ENCODE measurements around the gene CACNA1B. TPM values are rescaled to one million over a fixed set of nuclear protein-coding genes. Genes with fewer than 3 reads are reported as not detected.

The CACNA1B gene
- total and polyA plus RNA-seq, 9 of the 15 experiments (the other 6 are each of a cell fraction or from before 2014, with no cell fraction given) = 0.01 to 0.04 TPM; not detected in 7

DNA sequence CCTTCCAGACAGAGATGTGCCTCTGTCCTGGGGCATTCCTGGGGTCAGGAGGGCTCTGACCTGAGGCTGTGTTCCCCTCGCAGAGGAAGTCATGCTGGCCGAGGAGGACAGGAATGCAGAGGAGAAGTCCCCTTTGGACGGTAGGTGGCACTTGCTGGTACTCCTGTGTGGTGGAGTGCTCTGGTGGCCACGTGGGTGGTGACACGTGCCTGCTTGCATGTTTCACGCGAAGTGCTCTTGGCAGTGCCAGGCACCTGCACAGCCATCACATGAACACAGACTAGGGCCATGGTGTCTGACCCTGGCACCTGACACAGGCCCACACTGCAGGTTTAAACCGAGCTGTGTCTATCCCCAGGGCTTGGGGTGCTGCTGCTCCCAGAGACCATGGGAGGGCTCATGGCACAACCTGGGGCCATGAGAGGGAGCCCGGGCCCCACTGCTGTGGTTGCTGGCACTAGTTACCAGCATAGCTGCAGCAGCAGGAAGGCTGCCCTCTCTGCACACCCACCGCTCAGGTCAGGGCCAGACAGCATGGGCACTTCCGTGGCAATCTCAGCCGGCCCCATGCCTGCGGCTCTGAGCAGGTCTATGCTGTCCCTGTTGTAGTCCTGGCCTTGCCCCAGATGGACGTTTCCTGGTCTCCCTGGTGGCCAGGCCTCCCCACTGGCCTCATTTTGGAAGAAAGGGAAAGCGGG is 79.3 kb downstream of the CACNA1B start (continued):
- TF ChIP-seq, protein P1, sequence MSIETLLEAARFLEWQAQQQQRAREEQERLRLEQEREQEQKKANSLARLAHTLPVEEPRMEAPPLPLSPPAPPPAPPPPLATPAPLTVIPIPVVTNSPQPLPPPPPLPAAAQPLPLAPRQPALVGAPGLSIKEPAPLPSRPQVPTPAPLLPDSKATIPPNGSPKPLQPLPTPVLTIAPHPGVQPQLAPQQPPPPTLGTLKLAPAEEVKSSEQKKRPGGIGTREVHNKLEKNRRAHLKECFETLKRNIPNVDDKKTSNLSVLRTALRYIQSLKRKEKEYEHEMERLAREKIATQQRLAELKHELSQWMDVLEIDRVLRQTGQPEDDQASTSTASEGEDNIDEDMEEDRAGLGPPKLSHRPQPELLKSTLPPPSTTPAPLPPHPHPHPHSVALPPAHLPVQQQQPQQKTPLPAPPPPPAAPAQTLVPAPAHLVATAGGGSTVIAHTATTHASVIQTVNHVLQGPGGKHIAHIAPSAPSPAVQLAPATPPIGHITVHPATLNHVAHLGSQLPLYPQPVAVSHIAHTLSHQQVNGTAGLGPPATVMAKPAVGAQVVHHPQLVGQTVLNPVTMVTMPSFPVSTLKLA (conservative IDR thresholded peaks at IDR 0.05) = peak in 1 of 2 experiments; percentile 38; a peak in 1 of 4 replicates
- TF ChIP-seq RAD51 (IDR thresholded peaks at IDR 0.05; ENCODE audit: borderline replicate concordance, low read depth) (peak; percentile 60), BHLHE40 (IDR thresholded peaks at IDR 0.05; ENCODE audit: low read length) (peak; percentile 75), L3MBTL2 (IDR thresholded peaks at IDR 0.05) (peak; percentile 78), CBFA2T2 (conservative IDR thresholded peaks at IDR 0.05) (0 out of 2 replicates have a peak, but pooled peaks have one; percentile 21)
- TF ChIP-seq, protein P2, sequence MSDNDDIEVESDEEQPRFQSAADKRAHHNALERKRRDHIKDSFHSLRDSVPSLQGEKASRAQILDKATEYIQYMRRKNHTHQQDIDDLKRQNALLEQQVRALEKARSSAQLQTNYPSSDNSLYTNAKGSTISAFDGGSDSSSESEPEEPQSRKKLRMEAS (CRISPR knock-in tag; IDR thresholded peaks at IDR 0.05) = peak; percentile 50
- TF ChIP-seq, protein P3, sequence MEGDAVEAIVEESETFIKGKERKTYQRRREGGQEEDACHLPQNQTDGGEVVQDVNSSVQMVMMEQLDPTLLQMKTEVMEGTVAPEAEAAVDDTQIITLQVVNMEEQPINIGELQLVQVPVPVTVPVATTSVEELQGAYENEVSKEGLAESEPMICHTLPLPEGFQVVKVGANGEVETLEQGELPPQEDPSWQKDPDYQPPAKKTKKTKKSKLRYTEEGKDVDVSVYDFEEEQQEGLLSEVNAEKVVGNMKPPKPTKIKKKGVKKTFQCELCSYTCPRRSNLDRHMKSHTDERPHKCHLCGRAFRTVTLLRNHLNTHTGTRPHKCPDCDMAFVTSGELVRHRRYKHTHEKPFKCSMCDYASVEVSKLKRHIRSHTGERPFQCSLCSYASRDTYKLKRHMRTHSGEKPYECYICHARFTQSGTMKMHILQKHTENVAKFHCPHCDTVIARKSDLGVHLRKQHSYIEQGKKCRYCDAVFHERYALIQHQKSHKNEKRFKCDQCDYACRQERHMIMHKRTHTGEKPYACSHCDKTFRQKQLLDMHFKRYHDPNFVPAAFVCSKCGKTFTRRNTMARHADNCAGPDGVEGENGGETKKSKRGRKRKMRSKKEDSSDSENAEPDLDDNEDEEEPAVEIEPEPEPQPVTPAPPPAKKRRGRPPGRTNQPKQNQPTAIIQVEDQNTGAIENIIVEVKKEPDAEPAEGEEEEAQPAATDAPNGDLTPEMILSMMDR (IDR thresholded peaks at IDR 0.05 in 2 of 3, conservative IDR thresholded peaks at IDR 0.05 in 1 of 3; ENCODE audit: insufficient read depth in 2 of 3, low read depth in 1 of 3, low read length in 3 of 3) = peak; percentile 12 to 41 (median 16); a peak in 3 of 6 replicates
- TF ChIP-seq, protein P4, sequence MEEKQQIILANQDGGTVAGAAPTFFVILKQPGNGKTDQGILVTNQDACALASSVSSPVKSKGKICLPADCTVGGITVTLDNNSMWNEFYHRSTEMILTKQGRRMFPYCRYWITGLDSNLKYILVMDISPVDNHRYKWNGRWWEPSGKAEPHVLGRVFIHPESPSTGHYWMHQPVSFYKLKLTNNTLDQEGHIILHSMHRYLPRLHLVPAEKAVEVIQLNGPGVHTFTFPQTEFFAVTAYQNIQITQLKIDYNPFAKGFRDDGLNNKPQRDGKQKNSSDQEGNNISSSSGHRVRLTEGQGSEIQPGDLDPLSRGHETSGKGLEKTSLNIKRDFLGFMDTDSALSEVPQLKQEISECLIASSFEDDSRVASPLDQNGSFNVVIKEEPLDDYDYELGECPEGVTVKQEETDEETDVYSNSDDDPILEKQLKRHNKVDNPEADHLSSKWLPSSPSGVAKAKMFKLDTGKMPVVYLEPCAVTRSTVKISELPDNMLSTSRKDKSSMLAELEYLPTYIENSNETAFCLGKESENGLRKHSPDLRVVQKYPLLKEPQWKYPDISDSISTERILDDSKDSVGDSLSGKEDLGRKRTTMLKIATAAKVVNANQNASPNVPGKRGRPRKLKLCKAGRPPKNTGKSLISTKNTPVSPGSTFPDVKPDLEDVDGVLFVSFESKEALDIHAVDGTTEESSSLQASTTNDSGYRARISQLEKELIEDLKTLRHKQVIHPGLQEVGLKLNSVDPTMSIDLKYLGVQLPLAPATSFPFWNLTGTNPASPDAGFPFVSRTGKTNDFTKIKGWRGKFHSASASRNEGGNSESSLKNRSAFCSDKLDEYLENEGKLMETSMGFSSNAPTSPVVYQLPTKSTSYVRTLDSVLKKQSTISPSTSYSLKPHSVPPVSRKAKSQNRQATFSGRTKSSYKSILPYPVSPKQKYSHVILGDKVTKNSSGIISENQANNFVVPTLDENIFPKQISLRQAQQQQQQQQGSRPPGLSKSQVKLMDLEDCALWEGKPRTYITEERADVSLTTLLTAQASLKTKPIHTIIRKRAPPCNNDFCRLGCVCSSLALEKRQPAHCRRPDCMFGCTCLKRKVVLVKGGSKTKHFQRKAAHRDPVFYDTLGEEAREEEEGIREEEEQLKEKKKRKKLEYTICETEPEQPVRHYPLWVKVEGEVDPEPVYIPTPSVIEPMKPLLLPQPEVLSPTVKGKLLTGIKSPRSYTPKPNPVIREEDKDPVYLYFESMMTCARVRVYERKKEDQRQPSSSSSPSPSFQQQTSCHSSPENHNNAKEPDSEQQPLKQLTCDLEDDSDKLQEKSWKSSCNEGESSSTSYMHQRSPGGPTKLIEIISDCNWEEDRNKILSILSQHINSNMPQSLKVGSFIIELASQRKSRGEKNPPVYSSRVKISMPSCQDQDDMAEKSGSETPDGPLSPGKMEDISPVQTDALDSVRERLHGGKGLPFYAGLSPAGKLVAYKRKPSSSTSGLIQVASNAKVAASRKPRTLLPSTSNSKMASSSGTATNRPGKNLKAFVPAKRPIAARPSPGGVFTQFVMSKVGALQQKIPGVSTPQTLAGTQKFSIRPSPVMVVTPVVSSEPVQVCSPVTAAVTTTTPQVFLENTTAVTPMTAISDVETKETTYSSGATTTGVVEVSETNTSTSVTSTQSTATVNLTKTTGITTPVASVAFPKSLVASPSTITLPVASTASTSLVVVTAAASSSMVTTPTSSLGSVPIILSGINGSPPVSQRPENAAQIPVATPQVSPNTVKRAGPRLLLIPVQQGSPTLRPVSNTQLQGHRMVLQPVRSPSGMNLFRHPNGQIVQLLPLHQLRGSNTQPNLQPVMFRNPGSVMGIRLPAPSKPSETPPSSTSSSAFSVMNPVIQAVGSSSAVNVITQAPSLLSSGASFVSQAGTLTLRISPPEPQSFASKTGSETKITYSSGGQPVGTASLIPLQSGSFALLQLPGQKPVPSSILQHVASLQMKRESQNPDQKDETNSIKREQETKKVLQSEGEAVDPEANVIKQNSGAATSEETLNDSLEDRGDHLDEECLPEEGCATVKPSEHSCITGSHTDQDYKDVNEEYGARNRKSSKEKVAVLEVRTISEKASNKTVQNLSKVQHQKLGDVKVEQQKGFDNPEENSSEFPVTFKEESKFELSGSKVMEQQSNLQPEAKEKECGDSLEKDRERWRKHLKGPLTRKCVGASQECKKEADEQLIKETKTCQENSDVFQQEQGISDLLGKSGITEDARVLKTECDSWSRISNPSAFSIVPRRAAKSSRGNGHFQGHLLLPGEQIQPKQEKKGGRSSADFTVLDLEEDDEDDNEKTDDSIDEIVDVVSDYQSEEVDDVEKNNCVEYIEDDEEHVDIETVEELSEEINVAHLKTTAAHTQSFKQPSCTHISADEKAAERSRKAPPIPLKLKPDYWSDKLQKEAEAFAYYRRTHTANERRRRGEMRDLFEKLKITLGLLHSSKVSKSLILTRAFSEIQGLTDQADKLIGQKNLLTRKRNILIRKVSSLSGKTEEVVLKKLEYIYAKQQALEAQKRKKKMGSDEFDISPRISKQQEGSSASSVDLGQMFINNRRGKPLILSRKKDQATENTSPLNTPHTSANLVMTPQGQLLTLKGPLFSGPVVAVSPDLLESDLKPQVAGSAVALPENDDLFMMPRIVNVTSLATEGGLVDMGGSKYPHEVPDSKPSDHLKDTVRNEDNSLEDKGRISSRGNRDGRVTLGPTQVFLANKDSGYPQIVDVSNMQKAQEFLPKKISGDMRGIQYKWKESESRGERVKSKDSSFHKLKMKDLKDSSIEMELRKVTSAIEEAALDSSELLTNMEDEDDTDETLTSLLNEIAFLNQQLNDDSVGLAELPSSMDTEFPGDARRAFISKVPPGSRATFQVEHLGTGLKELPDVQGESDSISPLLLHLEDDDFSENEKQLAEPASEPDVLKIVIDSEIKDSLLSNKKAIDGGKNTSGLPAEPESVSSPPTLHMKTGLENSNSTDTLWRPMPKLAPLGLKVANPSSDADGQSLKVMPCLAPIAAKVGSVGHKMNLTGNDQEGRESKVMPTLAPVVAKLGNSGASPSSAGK (IDR thresholded peaks at IDR 0.05) = peak; percentile 66
